Colon (tissue), 2 donors: ENCODE results near the gene RFT1.

Source experiments
- FAIRE-seq: peaks from 2 replicates; lab custom pipeline; 2012; peaks lifted over from hg19 to GRCh38; lab: Jason Lieb, UNC
- donor health status: control.
- donor health status: control.

The RFT1 gene

GRCh38 chr3:53150247-53151085 is 20.2 kb upstream of the RFT1 start:
- no peak for FAIRE-seq

- no peak for FAIRE-seq
Measured at GRCh38 chr3:53149699-53150098, 19.5 kb upstream of the RFT1 start.

GRCh38 chr3:53149006-53149690 is 18.9 kb upstream of the RFT1 start:
- no peak for FAIRE-seq

- no peak for FAIRE-seq
Measured at GRCh38 chr3:53147903-53148400, 17.7 kb upstream of the RFT1 start.

- FAIRE-seq = no peak
Measured at GRCh38 chr3:53147151-53147902, 17.1 kb upstream of the RFT1 start.

- FAIRE-seq = no peak
Measured at GRCh38 chr3:53146319-53146891, 16.2 kb upstream of the RFT1 start.

- no peak for FAIRE-seq
Measured at GRCh38 chr3:53145713-53146080, 15.5 kb upstream of the RFT1 start.

GRCh38 chr3:53144862-53145712 is 14.9 kb upstream of the RFT1 start:
- FAIRE-seq = no peak

GRCh38 chr3:53144446-53144845 is 14.2 kb upstream of the RFT1 start:
- no peak for FAIRE-seq

- FAIRE-seq = no peak
Measured at GRCh38 chr3:53142986-53143385, 12.8 kb upstream of the RFT1 start.

- no peak for FAIRE-seq
Measured at GRCh38 chr3:53140847-53141845, 10.9 kb upstream of the RFT1 start.

GRCh38 chr3:53139906-53140846 is 9.9 kb upstream of the RFT1 start:
- no peak for FAIRE-seq

- FAIRE-seq = no peak
Measured at GRCh38 chr3:53137835-53138446, 7.7 kb upstream of the RFT1 start.

- FAIRE-seq = no peak
Measured at GRCh38 chr3:53137221-53137620, 7.0 kb upstream of the RFT1 start.

- FAIRE-seq = no peak
Measured at GRCh38 chr3:53134631-53135232, 4.5 kb upstream of the RFT1 start.

GRCh38 chr3:53132347-53132746 is 2.1 kb upstream of the RFT1 start:
- no peak for FAIRE-seq

- no peak for FAIRE-seq
Measured at GRCh38 chr3:53131096-53131495, 861 bp upstream of the RFT1 start.

- FAIRE-seq = no peak
Measured at GRCh38 chr3:53129344-53129743, 891 bp downstream of the RFT1 start.
